Parathyroid adenoma (tissue), 2 donors: ENCODE results near the gene SELL.
"Not testable (repeated sequence)": the region's sequence is repeated elsewhere in the genome, so short reads cannot be mapped to it uniquely, and the experiment has no call there.

Experiments
- H2AFZ ChIP-seq: fragments of 300-600 bp; sonication (generic); one replicate; pipeline ENCODE4 v1.7.0; 2017; ENCODE audit warnings: antibody characterized with exemption, mild to moderate bottlenecking
- H3K27ac ChIP-seq: fragments of 300-600 bp; sonication (generic); one replicate; pipeline ENCODE4 v1.7.0; 2017
- H3K27me3 ChIP-seq: fragments of 300-600 bp; sonication (generic); one replicate; pipeline ENCODE4 v1.7.0; 2017; ENCODE audit warnings: low read length; ENCODE audit not compliant: control insufficient read depth, insufficient read depth
- H3K36me3 ChIP-seq: fragments of 300-600 bp; sonication (generic); one replicate; pipeline ENCODE4 v1.7.0; 2017; ENCODE audit warnings: low read length; ENCODE audit not compliant: control insufficient read depth, insufficient read depth
- H3K4me1 ChIP-seq: fragments of 300-600 bp; sonication (generic); one replicate; pipeline ENCODE4 v1.7.0; 2017; ENCODE audit warnings: control low read depth
- H3K4me2 ChIP-seq: fragments of 300-600 bp; sonication (generic); one replicate; pipeline ENCODE4 v1.7.0; 2017; ENCODE audit warnings: low read length
- H3K4me3 ChIP-seq: fragments of 300-600 bp; sonication (generic); one replicate; pipeline ENCODE4 v1.7.0; 2017; ENCODE audit warnings: low read depth, low read length
- H3K79me2 ChIP-seq: fragments of 300-600 bp; sonication (generic); one replicate; pipeline ENCODE4 v1.7.0; 2017; ENCODE audit warnings: control low read depth
- H3K9ac ChIP-seq: fragments of 300-600 bp; sonication (generic); one replicate; pipeline ENCODE4 v1.7.0; 2017; ENCODE audit warnings: mild to moderate bottlenecking
- H3K9me3 ChIP-seq: fragments of 300-600 bp; sonication (generic); one replicate; pipeline ENCODE4 v1.7.0; 2017; ENCODE audit warnings: low read length; ENCODE audit not compliant: control insufficient read depth
- TF ChIP-seq, protein P1 (sequence below): fragments of 300-600 bp; sonication (generic); IDR thresholded peaks from one replicate; pipeline ENCODE4 v1.7.0; 2017; ENCODE audit warnings: antibody characterized with exemption, mild to moderate bottlenecking
- donor health status: primary hyperparathyroidism.

The SELL gene

GRCh38 chr1:169694304-169695075 lies 16.9 kb downstream of the SELL start:
- H3K27ac ChIP-seq = no peak overlapping the region
- H3K9ac ChIP-seq = no peak overlapping the region
- H3K36me3 ChIP-seq = no peaks in the 10 kb centered on the region
- TF ChIP-seq, protein P1, sequence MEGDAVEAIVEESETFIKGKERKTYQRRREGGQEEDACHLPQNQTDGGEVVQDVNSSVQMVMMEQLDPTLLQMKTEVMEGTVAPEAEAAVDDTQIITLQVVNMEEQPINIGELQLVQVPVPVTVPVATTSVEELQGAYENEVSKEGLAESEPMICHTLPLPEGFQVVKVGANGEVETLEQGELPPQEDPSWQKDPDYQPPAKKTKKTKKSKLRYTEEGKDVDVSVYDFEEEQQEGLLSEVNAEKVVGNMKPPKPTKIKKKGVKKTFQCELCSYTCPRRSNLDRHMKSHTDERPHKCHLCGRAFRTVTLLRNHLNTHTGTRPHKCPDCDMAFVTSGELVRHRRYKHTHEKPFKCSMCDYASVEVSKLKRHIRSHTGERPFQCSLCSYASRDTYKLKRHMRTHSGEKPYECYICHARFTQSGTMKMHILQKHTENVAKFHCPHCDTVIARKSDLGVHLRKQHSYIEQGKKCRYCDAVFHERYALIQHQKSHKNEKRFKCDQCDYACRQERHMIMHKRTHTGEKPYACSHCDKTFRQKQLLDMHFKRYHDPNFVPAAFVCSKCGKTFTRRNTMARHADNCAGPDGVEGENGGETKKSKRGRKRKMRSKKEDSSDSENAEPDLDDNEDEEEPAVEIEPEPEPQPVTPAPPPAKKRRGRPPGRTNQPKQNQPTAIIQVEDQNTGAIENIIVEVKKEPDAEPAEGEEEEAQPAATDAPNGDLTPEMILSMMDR = no peak
- H3K9me3 ChIP-seq = no peaks in the 10 kb centered on the region
- no peaks in the 10 kb centered on the region for H3K79me2 ChIP-seq
- H3K4me2 ChIP-seq = no peak overlapping the region
- H2AFZ ChIP-seq = no peak overlapping the region
- H3K4me3 ChIP-seq = no peak overlapping the region
- no peaks in the 10 kb centered on the region for H3K27me3 ChIP-seq
- no peaks in the 10 kb centered on the region for H3K4me1 ChIP-seq

- Histone ChIP-seq H3K4me3 (no peak overlapping the region), H3K4me2 (no peak overlapping the region), H3K4me1 (no peaks in the 10 kb centered on the region), H2AFZ (no peak overlapping the region), H3K36me3 (no peaks in the 10 kb centered on the region), H3K27ac (no peak overlapping the region), H3K79me2 (no peaks in the 10 kb centered on the region), H3K9me3 (no peaks in the 10 kb centered on the region), H3K27me3 (no peaks in the 10 kb centered on the region), H3K9ac (no peak overlapping the region)
- TF ChIP-seq, protein P1 = no peak
Observed at GRCh38 chr1:169692756-169693460, 18.5 kb downstream of the SELL start.

DNA sequence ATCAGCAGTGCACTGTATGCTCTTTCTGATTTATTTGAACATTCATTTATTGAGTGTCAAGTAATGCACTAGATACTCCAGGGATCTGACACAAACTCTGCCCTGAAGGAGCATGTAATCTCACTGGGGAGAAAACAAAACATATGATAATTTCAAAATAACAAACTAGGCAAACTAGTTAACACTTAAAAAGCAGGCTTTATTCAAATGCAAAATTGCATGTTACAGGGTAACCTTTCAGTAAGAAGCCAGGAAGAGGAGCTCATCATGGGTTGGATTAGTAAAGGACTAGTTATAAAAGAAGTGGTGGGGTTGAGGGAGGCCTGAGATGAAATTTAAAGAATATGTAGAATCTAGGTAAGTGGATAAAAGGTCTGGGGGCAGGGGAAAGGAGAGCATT lies 20.9 kb downstream of the SELL start:
- Histone ChIP-seq H3K4me1 (no peaks in the 10 kb centered on the region), H3K36me3 (no peaks in the 10 kb centered on the region), H3K4me3 (no peak overlapping the region), H3K27me3 (no peaks in the 10 kb centered on the region), H2AFZ (no peak overlapping the region), H3K9me3 (no peaks in the 10 kb centered on the region), H3K9ac (no peak overlapping the region), H3K79me2 (no peaks in the 10 kb centered on the region), H3K27ac (no peak overlapping the region), H3K4me2 (no peak overlapping the region)
- TF ChIP-seq, protein P1 = no peak

- TF ChIP-seq, protein P1 = no peak
- H3K4me3 ChIP-seq = no peak overlapping the region
Observed at GRCh38 chr1:169689395-169689794, 22.0 kb downstream of the SELL start.

DNA sequence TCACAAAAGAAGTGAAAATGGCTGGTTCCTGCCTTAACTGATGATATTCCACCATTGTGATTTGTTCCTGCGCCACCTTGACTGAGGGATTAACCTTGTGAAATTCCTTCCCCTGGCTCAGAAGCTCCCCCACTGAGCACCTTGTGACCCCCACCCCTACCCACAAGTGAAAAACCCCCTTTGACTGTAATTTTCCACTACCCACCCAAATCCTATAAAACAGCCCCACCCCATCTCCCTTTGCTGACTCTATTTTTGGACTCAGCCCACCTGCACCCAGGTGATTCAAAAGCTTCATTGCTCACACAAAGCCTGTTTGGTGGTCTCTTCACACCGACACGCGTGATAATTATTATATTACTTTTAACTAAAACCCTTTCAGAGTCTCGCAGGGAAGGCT lies 23.0 kb downstream of the SELL start:
- H2AFZ ChIP-seq, H3K36me3 ChIP-seq, H3K79me2 ChIP-seq, H3K27ac ChIP-seq, H3K9ac ChIP-seq, H3K4me1 ChIP-seq, H3K4me2 ChIP-seq, H3K4me3 ChIP-seq, H3K27me3 ChIP-seq, H3K9me3 ChIP-seq: not testable (repeated sequence)

More at GRCh38 chr1:169689395-169689794, 22.0 kb downstream of the SELL start:
- Histone ChIP-seq H3K79me2 (no peaks in the 10 kb centered on the region), H3K9ac (no peak overlapping the region), H2AFZ (no peak overlapping the region), H3K4me2 (no peak overlapping the region), H3K36me3 (no peaks in the 10 kb centered on the region), H3K9me3 (no peaks in the 10 kb centered on the region), H3K27ac (no peak overlapping the region), H3K27me3 (no peaks in the 10 kb centered on the region), H3K4me1 (no peaks in the 10 kb centered on the region)
